NB4 (cell line): ENCODE measurements around the gene MCC.

Experiments
- POLR2A ChIP-seq: IDR thresholded peaks from 2 replicates; pipeline ENCODE4 v1.6.1; 2011; ENCODE audit warnings: mild to moderate bottlenecking; ENCODE audit not compliant: insufficient read length; ENCODE audit errors: extremely low read depth
- TF ChIP-seq, protein P1 (sequence below): IDR thresholded peaks from one replicate; pipeline ENCODE4 v1.5.1; 2012; ENCODE audit warnings: low read depth, low read length

GRCh38 chr5:113276001-113276400 is 212.3 kb downstream of the MCC start:
- TF ChIP-seq POLR2A = no peak
- TF ChIP-seq, protein P1, sequence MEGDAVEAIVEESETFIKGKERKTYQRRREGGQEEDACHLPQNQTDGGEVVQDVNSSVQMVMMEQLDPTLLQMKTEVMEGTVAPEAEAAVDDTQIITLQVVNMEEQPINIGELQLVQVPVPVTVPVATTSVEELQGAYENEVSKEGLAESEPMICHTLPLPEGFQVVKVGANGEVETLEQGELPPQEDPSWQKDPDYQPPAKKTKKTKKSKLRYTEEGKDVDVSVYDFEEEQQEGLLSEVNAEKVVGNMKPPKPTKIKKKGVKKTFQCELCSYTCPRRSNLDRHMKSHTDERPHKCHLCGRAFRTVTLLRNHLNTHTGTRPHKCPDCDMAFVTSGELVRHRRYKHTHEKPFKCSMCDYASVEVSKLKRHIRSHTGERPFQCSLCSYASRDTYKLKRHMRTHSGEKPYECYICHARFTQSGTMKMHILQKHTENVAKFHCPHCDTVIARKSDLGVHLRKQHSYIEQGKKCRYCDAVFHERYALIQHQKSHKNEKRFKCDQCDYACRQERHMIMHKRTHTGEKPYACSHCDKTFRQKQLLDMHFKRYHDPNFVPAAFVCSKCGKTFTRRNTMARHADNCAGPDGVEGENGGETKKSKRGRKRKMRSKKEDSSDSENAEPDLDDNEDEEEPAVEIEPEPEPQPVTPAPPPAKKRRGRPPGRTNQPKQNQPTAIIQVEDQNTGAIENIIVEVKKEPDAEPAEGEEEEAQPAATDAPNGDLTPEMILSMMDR = no peak
